AG04449 (cell line): ENCODE measurements around the gene COL6A3.

Experiments used
- CTCF ChIA-PET: fragments of 350-600 bp; formaldehyde crosslinking; extraction: SDS; loops from one replicate; lab custom pipeline; 2021; ENCODE audit warnings: antibody characterized with exemption; lab: Yijun Ruan, JAX
- POLR2A ChIA-PET: fragments of 400-600, 350-600 bp; formaldehyde crosslinking; extraction: SDS; loops from one replicate; lab custom pipeline; 2020; ENCODE audit warnings: antibody characterized with exemption, inconsistent platforms; lab: Yijun Ruan, JAX
- DNase-seq: peaks from one replicate; pipeline ENCODE4 v3.0.0-alpha.2; 2010; ENCODE audit warnings: low read depth, low spot score
- H3K4me3 ChIP-seq: 2 replicates; pipeline ENCODE4 v1.5.1; 2011; ENCODE audit warnings: low read depth, mild to moderate bottlenecking, control low read depth, low read length
- CTCF ChIP-seq: IDR thresholded peaks from one replicate; pipeline ENCODE4 v1.5.1; 2011; ENCODE audit warnings: mild to moderate bottlenecking, moderate library complexity, low read length, control low read depth, inconsistent platforms; ENCODE audit not compliant: insufficient read depth; ENCODE audit errors: missing control alignments

COL6A3 gene

GRCh38 chr2:237413777-237414661 lies at the start of gene COL6A3:
TSS of gene COL6A3 (minus strand) at chr2:237414164. CDS start at chr2:237396817, 17,347 bp downstream.
- ChIA-PET CTCF (interaction anchor here (0.9 to 11.9 kb wide), 19 partner anchors 6 to 318 kb away, joined by 3 to 200 read pairs (median 4); no protein-coding TSS in a partner anchor), POLR2A (interaction anchor here (0.5 to 5.8 kb wide), 23 partner anchors 7 to 329 kb away, joined by 3 to 76 read pairs (median 4); partner anchors contain the start of genes COPS8 and MLPH)
- peak within 1 kb of the TSS; percentile 95 for H3K4me3 ChIP-seq
- peak; percentile 81 for DNase-seq
- no peak for TF ChIP-seq CTCF

GRCh38 chr2:237459741-237460174 lies 45.8 kb upstream of the COL6A3 start:
- TF ChIP-seq CTCF = no peak
- DNase-seq = no peak
- no peak overlapping the region for H3K4me3 ChIP-seq
- ChIA-PET CTCF (interaction anchor here (0.7 to 4.7 kb wide), 6 partner anchors 8 to 38 kb away, joined by 3 to 25 read pairs (median 12); no protein-coding TSS in a partner anchor), POLR2A (interaction anchor here (0.8 to 1.1 kb wide), 4 partner anchors 14 to 46 kb away, joined by 3 to 5 read pairs (median 4); partner anchors contain the start of gene COL6A3)

GRCh38 chr2:237459226-237459625 lies 45.3 kb upstream of the COL6A3 start:
- DNase-seq = no peak
- POLR2A ChIA-PET = interaction anchor here (1.1 kb wide), 3 partner anchors 15 to 45 kb away, joined by 3 to 5 read pairs (median 5); partner anchors contain the start of gene COL6A3
- TF ChIP-seq CTCF = no peak
- no peak overlapping the region for H3K4me3 ChIP-seq
- CTCF ChIA-PET = interaction anchor here (0.7 to 4.7 kb wide), 8 partner anchors 8 to 45 kb away, joined by 3 to 25 read pairs (median 6); partner anchors contain the start of gene COL6A3

GRCh38 chr2:237458519-237458918 lies 44.6 kb upstream of the COL6A3 start:
- CTCF ChIA-PET = interaction anchor here (0.9 to 4.7 kb wide), 10 partner anchors 8 to 44 kb away, joined by 3 to 25 read pairs (median 5); partner anchors contain the start of gene COL6A3
- H3K4me3 ChIP-seq = no peak overlapping the region
- POLR2A ChIA-PET = interaction anchor here (0.6 kb wide), 1 partner anchor 48 kb away, joined by 3 read pairs; no protein-coding TSS in a partner anchor
- no peak for TF ChIP-seq CTCF
- DNase-seq = no peak

- no peak for DNase-seq
- POLR2A ChIA-PET = no interaction called here
- H3K4me3 ChIP-seq = no peak overlapping the region
- no peak for TF ChIP-seq CTCF
- CTCF ChIA-PET = interaction anchor here (1.0 to 10.5 kb wide), 9 partner anchors 8 to 55 kb away, joined by 3 to 115 read pairs (median 6); no protein-coding TSS in a partner anchor
Measured at GRCh38 chr2:237457388-237457941, 43.5 kb upstream of the COL6A3 start.
